GM19463 (cell line): Measurements from ENCODE around the gene MRPS21.

Source experiments
- ATAC-seq: cut with Tn5 transposase; IDR thresholded peaks from one replicate; pipeline ENCODE4 v1.9.1; 2021; ENCODE audit warnings: mild to moderate bottlenecking, moderate library complexity; ENCODE audit not compliant: unreplicated experiment

MRPS21 gene

GRCh38 chr1:150293433-150294253, at the start of gene MRPS21:
Gene MRPS21, plus strand, starts transcription at chr1:150293861. Its CDS starts 506 bp downstream, at chr1:150294367.
- peak; percentile 98 for ATAC-seq

DNA sequence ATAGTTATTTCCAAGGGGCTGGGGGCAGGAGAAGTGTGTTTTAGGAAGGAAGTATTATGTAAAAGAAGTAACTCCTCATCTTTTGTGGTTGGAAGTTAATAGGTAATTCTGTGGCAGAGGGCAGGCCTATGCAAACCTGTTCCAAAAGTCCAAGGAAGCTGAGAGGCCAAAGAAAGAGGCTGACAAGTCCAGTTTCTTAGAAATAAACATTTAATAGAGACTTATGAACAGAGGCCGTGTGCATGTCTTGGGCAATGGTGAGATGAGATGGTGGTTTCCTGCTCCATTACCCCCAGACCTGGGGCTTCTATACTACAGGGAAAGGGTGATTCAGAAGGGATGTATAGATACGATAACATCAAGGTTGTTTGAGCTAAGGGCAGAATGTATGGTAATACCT, 43.7 kb upstream of the MRPS21 start:
- no peak for ATAC-seq

DNA sequence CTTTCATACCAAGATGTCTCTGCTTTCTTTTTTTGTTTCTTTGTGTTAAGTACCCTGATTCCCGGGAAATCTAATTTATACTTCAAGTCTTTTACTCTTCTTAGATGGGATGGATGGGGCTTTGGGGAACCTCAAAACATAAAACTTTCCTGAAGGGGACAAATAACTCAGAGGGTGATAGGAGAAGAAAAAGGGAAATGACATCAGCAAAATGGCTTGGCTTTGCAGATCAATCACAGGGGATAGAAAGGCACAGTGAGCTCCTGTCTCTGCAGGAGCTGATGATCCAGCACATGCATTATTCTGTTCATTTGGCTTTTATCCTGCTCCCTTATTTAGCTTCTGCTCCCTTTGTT, 37.5 kb upstream of the MRPS21 start:
- no peak for ATAC-seq

- no peak for ATAC-seq
Measured at GRCh38 chr1:150256554-150257341, 36.9 kb upstream of the MRPS21 start.

GRCh38 chr1:150257624-150258585, 35.8 kb upstream of the MRPS21 start, which contains the start of gene CA14:
Gene CA14, plus strand, starts transcription at chr1:150257774. Its CDS starts 355 bp downstream, at chr1:150258129.
- ATAC-seq = no peak

DNA sequence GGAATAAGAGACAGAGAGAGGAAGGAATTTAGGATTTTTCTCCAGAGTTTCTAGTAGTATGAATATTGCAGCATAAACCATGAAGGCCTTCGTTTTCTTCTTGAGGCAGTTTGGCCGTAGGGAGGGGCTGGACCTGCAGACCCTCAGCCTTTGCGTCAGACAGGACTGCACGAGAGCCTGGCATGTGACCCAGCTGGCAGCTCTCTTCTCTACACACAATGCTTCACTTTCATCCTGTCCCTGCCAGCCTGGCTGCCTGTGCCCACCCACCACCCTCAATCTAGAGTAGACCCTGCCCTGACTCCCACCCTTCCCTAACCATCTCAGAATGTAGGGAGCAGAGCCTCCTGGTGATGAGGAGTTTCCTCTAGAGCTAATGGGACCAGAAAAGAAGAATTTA, 34.4 kb upstream of the MRPS21 start:
- ATAC-seq = no peak

DNA sequence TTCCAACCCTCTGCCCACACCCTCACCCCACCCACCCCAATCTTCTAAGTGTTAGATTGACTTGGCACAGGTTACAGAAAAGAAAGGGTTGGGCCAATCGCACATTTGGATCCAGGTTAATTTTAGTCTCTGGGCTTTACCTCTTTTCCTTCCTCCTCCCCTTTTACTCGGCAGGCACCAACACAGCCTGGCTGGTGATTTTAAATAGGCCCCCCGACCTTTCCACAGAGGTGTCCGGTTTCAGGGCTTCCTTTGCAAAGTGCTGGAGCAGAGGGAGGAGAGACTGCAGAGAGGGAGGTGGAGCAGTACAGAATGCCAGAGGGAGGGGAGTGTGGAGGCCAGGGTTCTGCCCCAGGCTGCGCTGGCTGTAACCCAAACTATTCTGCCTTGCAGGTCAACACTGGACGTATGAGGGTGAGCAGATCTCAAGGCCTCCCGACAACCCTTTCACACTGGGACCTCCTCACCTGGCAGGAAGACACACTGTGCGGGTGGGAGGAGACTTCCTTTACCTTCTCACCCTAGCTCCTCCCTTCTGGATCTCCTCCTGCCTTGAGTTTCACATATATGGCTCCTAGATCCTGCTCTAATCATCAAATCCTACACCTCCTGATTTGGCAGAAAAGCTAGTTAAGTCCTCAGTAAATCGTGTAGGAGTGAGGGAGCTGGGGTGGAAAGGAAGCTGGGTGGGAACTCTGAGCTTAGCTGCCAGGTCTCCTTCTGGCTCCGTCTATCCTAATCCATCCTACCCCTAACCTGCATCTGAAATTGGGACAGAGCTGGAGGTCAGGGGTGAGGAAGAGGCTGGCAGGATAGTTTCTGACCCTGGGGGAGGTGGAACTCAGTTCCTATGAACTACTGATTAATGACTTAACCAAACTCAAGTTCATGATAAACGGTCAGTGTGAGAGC, 33.6 kb upstream of the MRPS21 start:
- ATAC-seq = no peak

GRCh38 chr1:150261367-150261766, 32.3 kb upstream of the MRPS21 start:
- no peak for ATAC-seq

GRCh38 chr1:150262388-150263320, 31.0 kb upstream of the MRPS21 start:
- no peak for ATAC-seq

GRCh38 chr1:150263549-150263948, 30.1 kb upstream of the MRPS21 start:
- ATAC-seq = no peak

DNA sequence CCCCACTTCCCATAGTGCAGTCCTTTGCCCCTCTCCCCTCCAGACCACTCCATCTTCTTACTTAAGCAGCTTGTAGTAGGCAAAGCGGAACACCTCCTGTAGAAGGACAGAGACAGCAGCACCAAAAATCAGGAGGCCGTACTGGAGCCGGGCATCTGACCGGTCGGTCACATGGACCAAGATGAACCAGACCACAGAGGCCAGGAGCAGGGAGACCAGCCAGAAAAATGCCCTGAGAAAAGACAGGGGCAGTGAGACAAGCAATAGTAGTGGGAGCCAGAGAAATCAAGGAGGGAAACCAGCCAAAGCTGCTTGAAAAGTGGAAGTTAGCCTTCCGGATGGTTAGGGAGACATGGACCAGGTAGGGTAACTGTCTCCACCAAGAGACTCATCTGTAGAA, 25.8 kb upstream of the MRPS21 start:
- ATAC-seq = no peak

- no peak for ATAC-seq
Measured at GRCh38 chr1:150268340-150268704, 25.3 kb upstream of the MRPS21 start.

DNA sequence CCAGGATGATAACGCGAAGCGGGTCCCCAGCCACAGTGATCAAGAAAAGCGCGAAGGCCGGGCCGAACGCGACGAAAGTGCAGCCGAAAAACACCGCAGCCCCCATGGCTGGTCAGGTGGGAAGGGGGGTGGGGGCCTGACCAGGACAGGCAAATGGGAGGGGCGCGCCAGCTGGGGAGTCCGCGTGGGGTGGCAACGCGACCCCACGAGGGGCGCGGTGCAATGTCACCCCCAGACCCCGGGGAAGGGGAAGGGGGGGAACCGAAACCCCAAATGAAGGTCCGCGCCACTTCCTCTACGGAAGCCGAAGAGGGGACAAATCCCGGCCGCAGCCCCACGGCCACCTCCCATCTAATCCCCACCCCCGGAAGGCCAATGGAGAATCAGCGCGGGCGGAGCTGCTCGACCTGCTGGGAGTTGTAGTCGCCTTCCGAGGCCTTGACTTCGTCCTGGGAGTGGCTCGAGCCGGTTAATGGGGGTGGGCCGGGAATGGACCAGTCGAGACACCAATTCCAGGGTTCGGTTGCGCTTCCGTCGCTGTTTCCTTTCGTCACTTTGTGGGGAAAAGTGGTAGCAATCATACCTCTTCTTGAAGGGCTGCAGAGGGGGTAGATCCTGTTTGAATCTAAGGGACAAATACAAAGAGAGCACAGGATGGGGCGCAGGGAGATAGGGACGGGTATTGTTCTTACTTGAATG, 24.8 kb upstream of the MRPS21 start, which contains the start of gene APH1A:
Gene APH1A (minus strand): TSS at position 312 of the 699 bp plus-strand sequence. CDS start 206 bp downstream, at position 106.
- ATAC-seq = peak; percentile 90

- no peak for ATAC-seq
Measured at GRCh38 chr1:150269451-150269850, 24.2 kb upstream of the MRPS21 start.

DNA sequence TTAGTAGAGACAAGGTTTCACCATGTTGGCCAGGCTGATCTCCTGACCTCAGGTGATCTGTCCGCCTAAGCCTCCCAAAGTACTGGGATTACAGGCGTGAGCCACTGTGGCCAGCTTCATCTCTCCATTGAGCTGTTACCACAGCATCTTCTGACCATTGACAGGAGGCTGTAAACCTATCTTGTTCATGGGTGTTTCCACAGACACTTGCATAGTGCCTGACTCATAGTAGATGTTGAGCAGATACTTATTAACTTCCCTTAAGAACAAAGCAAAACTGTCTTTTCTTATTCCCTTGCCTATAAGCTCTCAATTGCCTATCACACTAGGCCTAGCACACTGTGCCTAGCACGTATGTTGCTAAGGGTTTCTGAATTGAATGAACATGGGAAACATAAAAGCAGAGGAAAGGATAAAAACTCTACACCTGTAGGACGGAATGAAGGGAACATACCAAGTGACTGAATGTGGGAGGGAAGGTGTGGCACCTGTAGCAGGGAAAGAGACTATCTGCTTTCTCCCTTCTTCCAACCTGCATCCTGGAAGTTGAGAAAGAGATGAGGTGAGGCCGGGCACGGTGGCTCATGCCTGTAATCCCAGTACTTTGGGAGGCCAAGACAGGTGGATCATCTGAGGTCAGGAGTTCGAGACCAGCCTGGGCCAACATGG, 22.2 kb upstream of the MRPS21 start:
- no peak for ATAC-seq

GRCh38 chr1:150273311-150273710, 20.4 kb upstream of the MRPS21 start:
- ATAC-seq = no peak

DNA sequence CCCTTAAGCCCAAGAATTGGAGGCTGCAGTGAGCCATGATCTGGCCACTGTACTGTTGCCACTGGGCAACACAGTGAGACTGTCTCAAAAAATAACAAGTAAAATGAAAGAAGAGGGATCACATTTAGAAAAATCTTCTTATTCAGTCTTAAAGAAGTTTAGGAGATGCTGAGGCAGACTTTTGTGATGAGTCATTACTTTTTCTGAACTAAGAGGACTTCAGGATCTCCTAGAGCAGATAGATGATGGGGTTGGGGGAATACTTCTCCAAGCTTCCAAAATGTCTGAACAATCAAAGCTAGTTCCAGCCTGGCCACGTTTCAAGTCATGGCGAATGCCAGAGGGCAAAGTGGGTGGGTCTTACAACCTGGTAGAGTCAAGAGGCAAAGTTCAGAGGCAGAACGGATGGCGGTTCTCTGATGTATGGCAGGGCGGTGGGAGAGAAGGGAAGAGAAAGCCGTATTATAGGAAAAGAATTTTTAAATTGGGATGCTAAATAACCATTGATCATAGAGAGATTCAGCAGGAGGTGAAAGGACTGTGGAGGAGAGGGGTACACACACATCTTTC, 13.4 kb upstream of the MRPS21 start:
- no peak for ATAC-seq
